Psoas muscle (tissue), 8 donors: ENCODE measurements around the gene GTF3C1. TPM values are rescaled to one million over a fixed set of nuclear protein-coding genes. Genes with fewer than 3 reads are reported as not detected.

ENCODE experiments used
- ATAC-seq, 4 donors: fragments of 200-7000 bp; cut with Tn5 transposase; one replicate each; pipeline ENCODE4 v1.9.1; 2020; ENCODE audit warnings: moderate library complexity in 3 of 4, mild to moderate bottlenecking in 2 of 4
- DNase-seq, 2 donors: peaks; one replicate each; pipeline ENCODE4 v3.0.0-alpha.2; 2020
- H3K27ac ChIP-seq: fragments of 200-600 bp; one replicate; pipeline ENCODE4 v1.8.0; 2022
- H3K27me3 ChIP-seq, 3 donors: fragments of 200-600 bp in 1 of 3; one replicate each; pipeline versions ENCODE4 v1.6.1 to v1.8.0; 2013 to 2022; ENCODE audit warnings: low read length in 2 of 3, mild to moderate bottlenecking in 2 of 3, moderate library complexity in 1 of 3; ENCODE audit not compliant: insufficient read depth in 3 of 3
- H3K36me3 ChIP-seq, 2 donors: fragments of 200-600 bp in 1 of 2; one replicate each; pipeline versions ENCODE4 v1.6.1 to v1.8.0; 2013 to 2022; ENCODE audit warnings: low read depth in 1 of 2, mild to moderate bottlenecking in 1 of 2, moderate library complexity in 1 of 2; ENCODE audit not compliant: insufficient read depth in 1 of 2
- H3K4me1 ChIP-seq: fragments of 200-600 bp; one replicate; pipeline ENCODE4 v1.8.0; 2022
- H3K4me3 ChIP-seq: fragments of 200-600 bp; one replicate; pipeline ENCODE4 v1.8.0; 2022; ENCODE audit warnings: mild to moderate bottlenecking
- H3K9me3 ChIP-seq: fragments of 200-600 bp; one replicate; pipeline ENCODE4 v1.8.0; 2022
- WGBS, 3 donors: extraction: QIAGEN DNeasy Blood & Tissue Kit; methylation state at CpG; one replicate each; pipeline versions ENCODE4 v1.1.6 to v1.1.7; 2013; 5-methylcytosine and 5-hydroxymethylcytosine counted together
- intact Hi-C, 2 donors: fragments of 100-400 bp; cut with DNase I; formaldehyde crosslinking; loops; one replicate each; pipeline versions ENCODE4 v1.11.0 to v1.14.2; 2022
- polyA plus RNA-seq, 3 donors: library from polyadenylated mRNA; stranded (reverse); fragments of 200-250 nt; gene quantifications; one replicate each; pipeline ENCODE4 v1.2.3, GENCODE V29; 2013
- total RNA-seq, 4 donors: library from RNA; stranded (reverse); fragmentation: NEBNext Ultra II Directional in 2 of 4; extraction: Animal tissue kit (Norgen Biotek cat#: 25700) in 2 of 4; gene quantifications; one replicate each; pipeline versions ENCODE4 v1.2.1 to v1.2.4, GENCODE V29; 2021 to 2023
- TF ChIP-seq, protein P1 (sequence below): fragments of 200-600 bp; IDR thresholded peaks from one replicate; pipeline ENCODE4 v1.8.0; 2022; ENCODE audit warnings: antibody characterized with exemption
- donor health status: healthy with polysubstance abuse.
- donor health status: DM: no; HTN: no; CAD: no; lungs with moderate emphysema.
- donor health status: Bipolar disorder and iron deficiency.
- donor health status: healthy.
- donor health status: DM: yes; HTN: yes; CAD: no.
- donor health status: DM: no; HTN: no; CAD: no.
- donor health status: DM: no; HTN: no; CAD: no.
- donor health status: DM: yes; HTN: yes; CAD: no.

GTF3C1 gene
- total and polyA plus RNA-seq, 7 donors: 35.2 to 95.5 (median 50.6) TPM

DNA sequence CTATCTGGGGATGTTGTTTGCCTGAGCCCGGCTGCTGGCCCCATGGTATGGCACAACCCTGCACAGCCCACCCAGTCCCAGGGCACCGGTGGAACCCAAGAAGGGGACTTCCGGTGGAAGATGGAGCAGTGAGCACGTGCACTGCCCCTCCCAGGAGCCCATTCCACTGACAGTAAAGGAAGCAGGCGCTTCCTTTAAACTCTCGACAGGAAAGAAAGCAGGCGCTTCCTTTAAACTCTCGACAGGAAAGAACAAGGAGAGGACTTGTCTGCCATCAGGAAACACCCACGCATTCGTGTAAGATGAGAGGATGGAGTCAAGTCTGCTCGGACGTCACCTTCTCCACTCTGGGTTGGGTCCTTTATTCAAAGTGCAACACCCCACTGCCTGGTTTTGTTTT lies 94.0 kb downstream of the GTF3C1 start:
- 44 to 56% (median 48%) methylated on average over 12 of the region's 12 CpGs for WGBS, 3 donors
- ATAC-seq: no peak
- Histone ChIP-seq H3K9me3 (no peaks in the 10 kb centered on the region), H3K36me3 (peaks cover 0 to 16% of the 10 kb centered on the region in 2 donors), H3K27ac (no peak overlapping the region), H3K4me1 (peaks cover 10% of the 10 kb centered on the region), H3K4me3 (no peak overlapping the region), H3K27me3 (no peaks in the 10 kb centered on the region)
- intact Hi-C loops: loop anchor here (2.0 to 10.0 kb wide), 5 partner anchors 221 to 298 kb away; no protein-coding TSS in a partner anchor
- TF ChIP-seq, protein P1, sequence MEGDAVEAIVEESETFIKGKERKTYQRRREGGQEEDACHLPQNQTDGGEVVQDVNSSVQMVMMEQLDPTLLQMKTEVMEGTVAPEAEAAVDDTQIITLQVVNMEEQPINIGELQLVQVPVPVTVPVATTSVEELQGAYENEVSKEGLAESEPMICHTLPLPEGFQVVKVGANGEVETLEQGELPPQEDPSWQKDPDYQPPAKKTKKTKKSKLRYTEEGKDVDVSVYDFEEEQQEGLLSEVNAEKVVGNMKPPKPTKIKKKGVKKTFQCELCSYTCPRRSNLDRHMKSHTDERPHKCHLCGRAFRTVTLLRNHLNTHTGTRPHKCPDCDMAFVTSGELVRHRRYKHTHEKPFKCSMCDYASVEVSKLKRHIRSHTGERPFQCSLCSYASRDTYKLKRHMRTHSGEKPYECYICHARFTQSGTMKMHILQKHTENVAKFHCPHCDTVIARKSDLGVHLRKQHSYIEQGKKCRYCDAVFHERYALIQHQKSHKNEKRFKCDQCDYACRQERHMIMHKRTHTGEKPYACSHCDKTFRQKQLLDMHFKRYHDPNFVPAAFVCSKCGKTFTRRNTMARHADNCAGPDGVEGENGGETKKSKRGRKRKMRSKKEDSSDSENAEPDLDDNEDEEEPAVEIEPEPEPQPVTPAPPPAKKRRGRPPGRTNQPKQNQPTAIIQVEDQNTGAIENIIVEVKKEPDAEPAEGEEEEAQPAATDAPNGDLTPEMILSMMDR: no peak
- DNase-seq: peak in 1 of 2 donors; percentile 30

DNA sequence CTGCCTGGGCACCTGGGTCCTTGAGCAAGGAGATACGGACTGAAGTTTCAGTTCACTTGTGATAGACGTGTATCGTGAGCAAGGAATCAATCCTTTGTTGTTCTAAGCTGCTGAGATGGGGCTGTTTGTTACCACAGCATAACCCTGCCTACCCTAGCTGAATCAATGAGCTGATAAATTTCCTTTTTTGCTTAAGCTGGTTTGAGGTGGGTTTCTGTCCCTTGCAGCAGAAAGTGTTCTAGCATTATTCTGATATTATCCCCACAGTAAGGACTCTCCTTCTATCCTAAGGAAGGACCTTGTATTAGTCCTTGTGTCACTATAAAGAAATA lies 96.3 kb downstream of the GTF3C1 start:
- ATAC-seq: no peak
- H3K9me3 ChIP-seq: no peaks in the 10 kb centered on the region

DNA sequence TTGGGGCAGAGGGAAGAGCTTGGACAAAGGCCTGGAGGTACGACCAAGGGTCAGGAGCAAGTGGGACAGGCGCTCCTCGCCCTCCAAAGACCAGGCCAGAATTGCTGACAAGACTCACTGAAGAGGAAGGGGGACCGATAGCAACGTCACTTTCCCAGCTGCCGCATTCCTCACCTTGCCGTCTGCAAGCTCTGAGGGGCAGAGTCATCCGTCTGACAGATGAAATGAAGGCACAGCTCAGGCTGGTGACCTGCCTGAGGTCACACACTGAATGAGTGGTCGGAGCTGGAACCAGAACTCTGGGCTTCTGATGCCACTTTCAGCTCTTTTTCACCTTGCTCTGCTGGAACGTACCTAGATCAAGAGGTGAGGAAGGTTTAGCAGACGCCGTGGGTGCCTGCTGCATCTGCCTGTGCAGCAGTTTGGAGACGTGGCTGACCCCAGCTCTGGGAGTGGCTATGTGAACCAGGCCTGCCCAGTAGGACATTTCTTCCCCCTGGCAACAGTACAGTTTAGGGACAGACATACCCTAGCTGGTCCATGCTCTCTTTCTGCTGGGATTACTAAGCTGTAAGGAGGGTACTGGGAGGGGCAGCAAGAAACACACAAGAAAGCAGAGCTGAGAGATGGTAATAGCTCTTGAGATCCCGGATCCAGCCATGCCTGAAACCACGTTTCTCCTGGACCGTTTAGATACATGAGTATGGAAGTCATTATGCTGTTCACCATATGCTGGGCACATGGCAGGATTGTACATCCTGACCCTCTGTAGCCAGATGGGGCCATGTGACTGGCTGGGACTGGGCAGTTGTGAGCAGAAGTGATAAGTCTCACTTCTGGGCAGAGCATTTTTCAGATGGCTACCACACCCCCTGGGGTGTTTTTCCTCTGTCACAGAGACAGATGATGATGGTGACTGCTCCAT lies 96.9 kb downstream of the GTF3C1 start:
- DNase-seq: no peak
- intact Hi-C loops: loop anchor here in 1 of 2 donors (10.0 kb wide), 1 partner anchor 218 kb away; no protein-coding TSS in a partner anchor
- 72 to 75% (median 74%) methylated on average over 16 of the region's 16 CpGs for WGBS, 3 donors

More for the DNA sequence above, 96.3 kb downstream of the GTF3C1 start:
- no peaks in the 10 kb centered on the region for H3K36me3 ChIP-seq
- DNase-seq: no peak
- intact Hi-C loops: loop anchor here in 1 of 2 donors (10.0 kb wide), 1 partner anchor 219 kb away; no protein-coding TSS in a partner anchor
- H3K4me3 ChIP-seq: no peak overlapping the region
- H3K27ac ChIP-seq: no peak overlapping the region
- TF ChIP-seq, protein P1: no peak
- 94 to 97% (median 94%) methylated on average over 3 of the region's 3 CpGs for WGBS, 3 donors
- H3K4me1 ChIP-seq: no peaks in the 10 kb centered on the region
- peaks cover 0 to 17% (median 5%) of the 10 kb centered on the region in 3 donors for H3K27me3 ChIP-seq

DNA sequence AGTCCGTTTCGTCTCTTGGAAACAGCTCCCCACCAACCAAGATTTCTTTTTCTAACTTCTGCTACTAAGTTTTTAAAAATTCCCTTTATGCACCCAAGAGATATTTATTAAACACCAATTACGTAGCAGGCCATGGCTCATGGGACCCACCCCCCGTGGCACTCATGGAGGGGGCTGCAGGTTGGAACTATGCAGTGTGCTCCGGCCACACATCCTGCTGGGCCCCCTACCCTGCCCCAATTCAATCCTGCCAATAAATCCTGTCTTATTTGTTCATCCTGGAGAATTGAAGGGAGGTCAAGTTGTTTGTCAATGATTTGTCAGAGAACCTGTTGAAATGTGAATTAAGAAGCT lies 99.5 kb downstream of the GTF3C1 start:
- Histone ChIP-seq H3K27ac (no peak overlapping the region), H3K36me3 (no peaks in the 10 kb centered on the region), H3K4me3 (no peak overlapping the region), H3K9me3 (no peaks in the 10 kb centered on the region), H3K27me3 (peaks cover 0 to 35% (median 15%) of the 10 kb centered on the region in 3 donors), H3K4me1 (no peaks in the 10 kb centered on the region)
- 25 to 31% (median 26%) methylated on average over 5 of the region's 5 CpGs for whole genome bisulfite sequencing, 3 donors
- intact Hi-C loops: loop anchor here in 1 of 2 donors (10.0 kb wide), 1 partner anchor 215 kb away; no protein-coding TSS in a partner anchor
- TF ChIP-seq, protein P1: no peak
- no peak for ATAC-seq
- DNase-seq: no peak

More for the DNA sequence above, 96.9 kb downstream of the GTF3C1 start:
- H3K27me3 ChIP-seq: peaks cover 0 to 24% (median 5%) of the 10 kb centered on the region in 3 donors
- no peak overlapping the region for H3K4me3 ChIP-seq
- ATAC-seq: no peak
- H3K36me3 ChIP-seq: no peaks in the 10 kb centered on the region
- no peaks in the 10 kb centered on the region for H3K9me3 ChIP-seq
- TF ChIP-seq, protein P1: no peak
- no peaks in the 10 kb centered on the region for H3K4me1 ChIP-seq
- H3K27ac ChIP-seq: no peak overlapping the region
